Tibial nerve (tissue), 4 donors: ENCODE measurements around the gene MEAF6.

Experiments used
- CTCF ChIP-seq, 5 experiments: fragments of 200-600 bp in 3 of 5; fragments of 450-650 bp in 2 of 5; sonication (generic) in 3 of 5; IDR thresholded peaks; one replicate each; pipeline ENCODE4 v1.5.1; 2016 to 2019; ENCODE audit warnings: antibody characterized with exemption in 5 of 5, mild to moderate bottlenecking in 3 of 5, moderate library complexity in 2 of 5
- EP300 ChIP-seq, 2 donors: sonication (generic); formaldehyde crosslinking; IDR thresholded peaks; one replicate each; pipeline ENCODE4 v1.6.1; 2017; ENCODE audit warnings: antibody characterized with exemption in 2 of 2, mild to moderate bottlenecking in 1 of 2

- TF ChIP-seq CTCF (IDR thresholded peaks at IDR 0.05), result no peak
- no peak for TF ChIP-seq EP300 (IDR thresholded peaks at IDR 0.05)
Measured at GRCh38 chr1:37540036-37540785, 25.6 kb upstream of the MEAF6 start.
